Right lobe of liver (tissue), 6 donors: ENCODE measurements around the gene MBD3L5. TPM values are rescaled to one million over a fixed set of nuclear protein-coding genes. Genes with fewer than 3 reads are reported as not detected.
A peak's percentile ranks its signal among the peaks of the same experiment; 100 is the strongest.
"Not testable (repeated sequence)": the region's sequence is repeated elsewhere in the genome, so short reads cannot be mapped to it uniquely, and the experiment has no call there.

Source experiments
- ATAC-seq, 4 donors: fragments of 200-7000 bp; cut with Tn5 transposase; one replicate each; pipeline ENCODE4 v1.9.1; 2020; ENCODE audit warnings: mild to moderate bottlenecking in 4 of 4, moderate library complexity in 4 of 4
- DNase-seq, 3 donors: peaks; one replicate each; pipeline ENCODE4 v3.0.0-alpha.2; 2020
- H3K27ac ChIP-seq, 3 donors: fragments of 200-600 bp; one replicate each; pipeline ENCODE4 v1.8.0; 2022
- H3K27me3 ChIP-seq, 2 donors: fragments of 200-600 bp; one replicate each; pipeline ENCODE4 v1.8.0; 2022
- H3K36me3 ChIP-seq, 4 donors: fragments of 200-600 bp; sonication (generic) in 1 of 4; one replicate each; pipeline versions ENCODE4 v1.5.1 to v1.8.0; 2017 to 2022; ENCODE audit warnings: control low read depth in 1 of 4
- H3K4me1 ChIP-seq, 4 donors: fragments of 200-600 bp; sonication (generic) in 1 of 4; one replicate each; pipeline versions ENCODE4 v1.5.1 to v1.8.0; 2017 to 2022; ENCODE audit warnings: control low read depth in 1 of 4
- H3K4me3 ChIP-seq, 3 donors: fragments of 200-600 bp; one replicate each; pipeline ENCODE4 v1.8.0; 2022
- H3K9me3 ChIP-seq, 4 donors: fragments of 200-600 bp; sonication (generic) in 1 of 4; one replicate each; pipeline versions ENCODE4 v1.5.1 to v1.8.0; 2017 to 2022; ENCODE audit warnings: control low read depth in 1 of 4
- CTCF ChIP-seq, 4 donors: fragments of 200-600 bp in 3 of 4; fragments of 450-650 bp in 1 of 4; IDR thresholded peaks; one replicate each; pipeline versions ENCODE4 v1.5.1 to v1.8.0; 2016 to 2022; ENCODE audit warnings: antibody characterized with exemption in 4 of 4, mild to moderate bottlenecking in 2 of 4
- POLR2A ChIP-seq: fragments of 450-650 bp; IDR thresholded peaks from one replicate; pipeline ENCODE4 v1.6.1; 2017; ENCODE audit warnings: antibody characterized with exemption, mild to moderate bottlenecking
- WGBS: methylation state at CpG from one replicate; pipeline ENCODE4 v1.1.6; 2018; ENCODE audit warnings: low coverage, low lambda C conversion rate; ENCODE audit not compliant: insufficient coverage; ENCODE audit errors: missing lambda C conversion rate; 5-methylcytosine and 5-hydroxymethylcytosine counted together
- intact Hi-C, 2 donors: fragments of 100-400 bp; cut with DNase I; formaldehyde crosslinking; loops; one replicate each; pipeline versions ENCODE4 v1.11.2 to v1.14.1; 2022
- total RNA-seq, 6 experiments: library from RNA; depleted of rRNA in 2 of 6; stranded (reverse); fragments of >200 nt in 2 of 6; fragmentation: NEBNext Ultra II Directional in 3 of 6; extraction: Animal tissue kit (Norgen Biotek cat#: 25700) in 3 of 6; gene quantifications; one replicate each; pipeline versions ENCODE4 v1.1.0 to v1.2.4, GENCODE V29; 2016 to 2023
- donor health status: DM: no; HTN: yes; CAD: no.
- donor health status: DM: no; HTN: no; CAD: no.
- donor health status: DM: no; HTN: no; CAD: no.
- donor health status: DM: no; HTN: yes; CAD: no.
- donor health status: DM: no; HTN: yes; CAD: no.

MBD3L5 gene
- total RNA-seq, 6 experiments from 2014 or later, result not detected

GRCh38 chr19:7010722-7011593, 19.4 kb upstream of the MBD3L5 start:
- H3K27me3 ChIP-seq, result no peaks in the 10 kb centered on the region
- no peaks in the 10 kb centered on the region for H3K9me3 ChIP-seq
- TF ChIP-seq POLR2A, result no peak
- H3K27ac ChIP-seq, result no peak overlapping the region
- 79% methylated on average over 10 of the region's 12 CpGs for WGBS
- DNase-seq (no peak), ATAC-seq (no peak)
- no peak overlapping the region for H3K4me3 ChIP-seq
- no peaks in the 10 kb centered on the region for H3K36me3 ChIP-seq
- intact Hi-C loops, result no loop called here
- H3K4me1 ChIP-seq, result no peaks in the 10 kb centered on the region

- intact Hi-C loops, result no loop called here
- TF ChIP-seq CTCF (IDR thresholded peaks at IDR 0.05) (no peak), POLR2A (no peak)
- H3K27me3 ChIP-seq, result no peaks in the 10 kb centered on the region
- no peak for DNase-seq
- H3K4me1 ChIP-seq, result no peaks in the 10 kb centered on the region
- ATAC-seq, result peak in 1 of 4 donors; percentile 30
- WGBS, result 49% methylated on average over 4 of the region's 4 CpGs
- no peak overlapping the region for H3K27ac ChIP-seq
- no peak overlapping the region for H3K4me3 ChIP-seq
- no peaks in the 10 kb centered on the region for H3K36me3 ChIP-seq
- no peaks in the 10 kb centered on the region for H3K9me3 ChIP-seq
These were observed 16.7 kb upstream of the MBD3L5 start for GRCh38 chr19:7013678-7014077.

- Histone ChIP-seq H3K4me1 (no peaks in the 10 kb centered on the region), H3K27me3 (no peaks in the 10 kb centered on the region), H3K36me3 (no peaks in the 10 kb centered on the region), H3K9me3 (no peaks in the 10 kb centered on the region), H3K4me3 (no peak overlapping the region), H3K27ac (no peak overlapping the region)
- TF ChIP-seq POLR2A (no peak), CTCF (IDR thresholded peaks at IDR 0.05) (no peak)
- intact Hi-C loops, result no loop called here
- no peak for DNase-seq
- ATAC-seq, result no peak
- WGBS, result 56% methylated on average over 5 of the region's 6 CpGs
These were observed 11.6 kb upstream of the MBD3L5 start for GRCh38 chr19:7018828-7019227.

GRCh38 chr19:7021331-7021730, 9.0 kb upstream of the MBD3L5 start, which contains the start of gene MBD3L2B:
Gene MBD3L2B, minus strand, starts transcription at chr19:7021431. Its CDS starts 34 bp downstream, at chr19:7021397.
- H3K27me3 ChIP-seq, H3K4me3 ChIP-seq, H3K4me1 ChIP-seq, H3K36me3 ChIP-seq, ATAC-seq, H3K9me3 ChIP-seq, DNase-seq, intact Hi-C loops, H3K27ac ChIP-seq: not testable (repeated sequence)
- WGBS, result no CpG with 5 or more reads among the region's 6 CpGs

- WGBS, result no CpG with 5 or more reads among the region's 1 CpG
These were observed 1.6 kb upstream of the MBD3L5 start for GRCh38 chr19:7028790-7029189.

GRCh38 chr19:7040079-7040478, 9.7 kb downstream of the MBD3L5 start, which contains the start of gene MBD3L4:
Gene MBD3L4, minus strand, starts transcription at chr19:7040179. Its CDS starts 35 bp downstream, at chr19:7040144.
- 58% methylated on average over 2 of the region's 9 CpGs for WGBS
- intact Hi-C loops, result not testable (repeated sequence)

More at GRCh38 chr19:7028790-7029189, 1.6 kb upstream of the MBD3L5 start:
- intact Hi-C loops, H3K9me3 ChIP-seq, DNase-seq, H3K4me3 ChIP-seq, ATAC-seq, H3K4me1 ChIP-seq, H3K27ac ChIP-seq, H3K27me3 ChIP-seq, H3K36me3 ChIP-seq: not testable (repeated sequence)

GRCh38 chr19:7041563-7041962, 11.2 kb downstream of the MBD3L5 start:
- H3K9me3 ChIP-seq, H3K27me3 ChIP-seq, H3K4me3 ChIP-seq, H3K36me3 ChIP-seq, intact Hi-C loops, DNase-seq, H3K27ac ChIP-seq, ATAC-seq, H3K4me1 ChIP-seq: not testable (repeated sequence)
- no CpG with 5 or more reads among the region's 2 CpGs for WGBS

More at GRCh38 chr19:7040079-7040478, 9.7 kb downstream of the MBD3L5 start, which contains the start of gene MBD3L4:
- DNase-seq, H3K9me3 ChIP-seq, H3K4me3 ChIP-seq, H3K36me3 ChIP-seq, ATAC-seq, H3K27ac ChIP-seq, H3K27me3 ChIP-seq, H3K4me1 ChIP-seq: not testable (repeated sequence)

GRCh38 chr19:7049021-7049420, 18.6 kb downstream of the MBD3L5 start, which contains the start of gene MBD3L2:
Gene MBD3L2, plus strand, starts transcription at chr19:7049321. Its CDS starts 53 bp downstream, at chr19:7049374.
- ATAC-seq, H3K4me3 ChIP-seq, H3K27ac ChIP-seq, H3K4me1 ChIP-seq, H3K9me3 ChIP-seq, H3K27me3 ChIP-seq, H3K36me3 ChIP-seq, intact Hi-C loops, DNase-seq: not testable (repeated sequence)
- no CpG with 5 or more reads among the region's 7 CpGs for WGBS

GRCh38 chr19:7051421-7051820, 21.0 kb downstream of the MBD3L5 start:
- DNase-seq, intact Hi-C loops, H3K4me1 ChIP-seq, ATAC-seq, H3K9me3 ChIP-seq, H3K27ac ChIP-seq, H3K4me3 ChIP-seq, H3K36me3 ChIP-seq, H3K27me3 ChIP-seq: not testable (repeated sequence)
- WGBS, result no CpG with 5 or more reads among the region's 5 CpGs
